ENCODE data around the gene DCT. TPM values are rescaled to one million over a fixed set of nuclear protein-coding genes. Genes with fewer than 3 reads are reported as not detected.
A peak's percentile ranks its signal among the peaks of the same experiment; 100 is the strongest.

The DCT gene
- total RNA-seq, 4 donors from 2014 or later: 24.9 to 51.4 (median 35.6) TPM

DNA sequence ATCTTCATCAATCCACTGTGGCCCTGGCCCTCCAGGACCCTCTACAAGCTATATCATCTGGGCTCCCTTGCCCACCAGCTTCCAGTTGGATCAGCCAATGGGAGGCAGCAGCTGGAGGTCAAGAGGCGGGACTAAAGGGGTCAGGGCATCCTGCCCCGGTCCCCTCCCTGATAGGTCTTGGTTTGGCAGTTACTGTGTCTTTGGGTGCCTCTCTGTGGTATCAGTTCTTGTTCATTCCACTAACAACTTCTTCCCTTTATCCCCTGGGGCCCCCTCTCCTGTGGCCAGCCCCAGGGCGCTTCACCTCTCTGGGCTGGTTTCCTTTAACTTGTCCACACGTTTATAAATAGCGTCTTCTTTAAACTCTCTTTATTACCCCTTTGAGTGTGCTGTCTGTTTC is 83.6 kb downstream of the DCT start:
- 74 to 81% methylated on average over 5 of the region's 5 CpGs for WGBS, 2 donors
- intact Hi-C loops (cut with DNase I; ENCODE audit: low total_unique reads): no loop called here
- no peak overlapping the region for H3K4me3 ChIP-seq (ENCODE audit: low read depth, poor library complexity, severe bottlenecking)
- TF ChIP-seq CTCF (IDR thresholded peaks at IDR 0.05): no peak
- DNase-seq (ENCODE audit: low spot score in 2 of 2): no peak

DNA sequence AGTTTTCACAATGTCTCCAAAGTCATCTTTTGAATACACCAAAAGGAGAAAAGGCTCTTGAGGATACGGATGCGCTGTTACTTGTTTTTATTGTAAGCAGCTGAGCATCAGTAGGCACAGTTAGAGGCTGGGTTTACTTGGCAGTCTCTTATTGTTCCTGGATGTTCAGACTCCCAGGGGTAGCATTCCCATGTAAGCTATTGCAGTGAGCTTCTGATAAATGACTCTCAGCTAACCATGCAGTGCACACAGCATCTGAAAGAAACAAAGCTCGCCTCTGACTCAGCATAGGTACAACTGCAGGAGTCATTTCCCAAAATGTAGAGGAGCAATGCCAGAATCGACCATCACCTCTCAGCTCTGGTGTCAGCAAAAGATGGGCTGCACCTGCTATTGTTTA is 84.8 kb downstream of the DCT start:
- WGBS, 2 donors: 83 to 86% methylated on average over 4 of the region's 4 CpGs
- no peak overlapping the region for H3K4me3 ChIP-seq (ENCODE audit: low read depth, poor library complexity, severe bottlenecking)
- no peak for DNase-seq (ENCODE audit: low spot score in 2 of 2)
- TF ChIP-seq POLR2A (IDR thresholded peaks at IDR 0.05) (no peak), CTCF (IDR thresholded peaks at IDR 0.05) (no peak)
- intact Hi-C loops (cut with DNase I; ENCODE audit: low total_unique reads): no loop called here

- TF ChIP-seq CTCF (IDR thresholded peaks at IDR 0.05) (no peak), POLR2A (IDR thresholded peaks at IDR 0.05) (no peak)
- intact Hi-C loops (cut with DNase I; ENCODE audit: low total_unique reads): no loop called here
- H3K4me3 ChIP-seq (ENCODE audit: low read depth, poor library complexity, severe bottlenecking): no peak overlapping the region
- DNase-seq (ENCODE audit: low spot score in 2 of 2): no peak
- 50 to 59% methylated on average over 2 of the region's 2 CpGs for WGBS, 2 donors
Observed at GRCh38 chr13:94390881-94391280, 88.6 kb downstream of the DCT start.

DNA sequence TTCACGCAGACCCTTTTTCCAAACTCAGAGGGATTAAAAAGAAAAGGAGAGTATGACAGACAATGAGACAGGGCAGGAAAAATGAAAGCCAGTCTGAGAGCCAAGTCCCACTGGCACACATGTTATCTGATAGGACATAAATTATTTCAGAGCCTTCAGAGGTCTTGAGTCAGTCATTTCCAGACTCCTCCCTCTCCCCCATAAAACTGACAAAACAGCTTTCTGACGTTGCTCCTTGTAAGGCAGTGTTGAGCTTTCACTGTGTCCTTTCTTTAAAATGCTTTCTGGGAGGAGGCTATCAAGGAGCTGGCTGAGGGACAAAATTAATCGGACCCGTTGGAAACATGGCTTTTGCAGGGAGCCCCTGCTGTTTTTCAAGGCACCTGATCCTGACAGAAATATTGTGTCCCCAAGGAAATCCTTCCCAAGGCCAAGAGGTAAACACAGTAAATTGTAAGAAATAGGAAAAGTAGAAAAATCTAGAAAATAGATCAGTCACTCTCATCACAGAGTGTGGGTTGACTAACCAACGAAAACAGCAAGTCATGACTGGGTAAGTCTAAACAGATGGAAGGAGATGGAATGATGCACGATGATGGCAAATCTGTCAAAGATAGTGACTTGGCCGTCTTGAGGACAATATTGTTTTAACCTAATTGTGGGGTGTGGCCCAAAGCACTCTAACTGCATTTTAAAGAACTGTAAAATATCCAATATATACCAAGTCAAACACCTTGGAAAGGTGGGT is 89.7 kb downstream of the DCT start:
- no peak for TF ChIP-seq POLR2A (IDR thresholded peaks at IDR 0.05)
- TF ChIP-seq CTCF (IDR thresholded peaks at IDR 0.05): no peak
- peak overlapping the region; percentile 1 for H3K4me3 ChIP-seq (ENCODE audit: low read depth, poor library complexity, severe bottlenecking)
- intact Hi-C loops (cut with DNase I; ENCODE audit: low total_unique reads): no loop called here
- no peak for DNase-seq (ENCODE audit: low spot score in 2 of 2)
- 47 to 50% methylated on average over 7 of the region's 7 CpGs for WGBS, 2 donors

- no peak overlapping the region for H3K4me3 ChIP-seq (ENCODE audit: low read depth, poor library complexity, severe bottlenecking)
- no peak for DNase-seq (ENCODE audit: low spot score in 2 of 2)
- TF ChIP-seq POLR2A (IDR thresholded peaks at IDR 0.05) (no peak), CTCF (IDR thresholded peaks at IDR 0.05) (no peak)
- intact Hi-C loops (cut with DNase I; ENCODE audit: low total_unique reads): no loop called here
Observed at GRCh38 chr13:94387047-94387446, 92.4 kb downstream of the DCT start.

Other genes starting within 250 kb of the DCT start
- gene TGDS, start 116.5 kb upstream of the DCT start, total RNA-seq: 10 to 100 TPM in 2 of 4 donors, 1 to 10 TPM in 2; 5.8 to 19.6 (median 8.8) TPM
- gene GPR180, start 122.2 kb upstream of the DCT start, total RNA-seq: 1 to 10 TPM; 1.8 to 2.5 (median 2.2) TPM
- 10 to 100 TPM; 20.5 to 28.0 (median 26.8) TPM for gene SOX21, start 232.9 kb upstream of the DCT start, total RNA-seq

All from lower leg skin (tissue), 4 donors.